HG03097 (cell line): ENCODE data around the gene MMP15.

ENCODE experiments used
- ATAC-seq: cut with Tn5 transposase; IDR thresholded peaks from one replicate; pipeline ENCODE4 v1.9.1; 2021; ENCODE audit not compliant: unreplicated experiment, low FRiP score

MMP15 gene

GRCh38 chr16:58016840-58017446, 8.6 kb upstream of the MMP15 start:
- no peak for ATAC-seq

GRCh38 chr16:58018803-58019202, 6.8 kb upstream of the MMP15 start:
- no peak for ATAC-seq

DNA sequence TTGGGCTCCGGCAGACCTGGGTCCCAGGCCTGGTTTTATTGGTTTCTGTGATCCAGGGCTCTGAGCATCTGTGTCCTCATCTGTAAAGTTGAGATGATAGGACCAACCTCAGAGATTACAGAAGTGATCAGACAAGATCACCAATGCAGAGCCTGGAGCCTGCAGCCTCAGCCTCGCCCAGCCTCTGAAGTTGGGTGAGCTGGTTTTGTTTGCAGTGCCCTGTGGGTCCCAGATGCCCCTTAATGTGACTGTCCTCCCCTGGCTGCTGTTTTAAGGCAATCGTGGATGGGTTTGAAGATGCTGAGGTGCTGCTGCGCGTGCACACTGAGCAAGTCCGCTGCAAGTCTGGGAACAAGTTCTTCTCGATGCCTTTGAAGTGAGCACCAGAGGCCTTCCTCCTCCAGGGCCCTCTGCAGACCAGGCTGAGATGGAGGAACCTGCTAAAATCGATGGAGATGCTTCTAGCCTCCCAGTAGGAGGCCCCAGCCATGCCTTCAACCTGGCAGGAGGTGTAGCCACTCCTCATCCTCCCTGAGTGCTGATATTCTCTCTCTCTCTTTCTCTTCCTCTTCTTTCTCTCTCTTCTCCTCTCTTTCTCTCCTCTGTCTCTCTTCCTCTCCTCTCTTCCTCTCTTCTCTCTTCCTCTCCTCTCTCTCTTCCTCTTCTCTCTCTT, 5.6 kb upstream of the MMP15 start:
- ATAC-seq, result no peak

GRCh38 chr16:58020628-58021521, 4.7 kb upstream of the MMP15 start:
- no peak for ATAC-seq

- no peak for ATAC-seq
Measured at GRCh38 chr16:58021661-58022551, 3.6 kb upstream of the MMP15 start.

DNA sequence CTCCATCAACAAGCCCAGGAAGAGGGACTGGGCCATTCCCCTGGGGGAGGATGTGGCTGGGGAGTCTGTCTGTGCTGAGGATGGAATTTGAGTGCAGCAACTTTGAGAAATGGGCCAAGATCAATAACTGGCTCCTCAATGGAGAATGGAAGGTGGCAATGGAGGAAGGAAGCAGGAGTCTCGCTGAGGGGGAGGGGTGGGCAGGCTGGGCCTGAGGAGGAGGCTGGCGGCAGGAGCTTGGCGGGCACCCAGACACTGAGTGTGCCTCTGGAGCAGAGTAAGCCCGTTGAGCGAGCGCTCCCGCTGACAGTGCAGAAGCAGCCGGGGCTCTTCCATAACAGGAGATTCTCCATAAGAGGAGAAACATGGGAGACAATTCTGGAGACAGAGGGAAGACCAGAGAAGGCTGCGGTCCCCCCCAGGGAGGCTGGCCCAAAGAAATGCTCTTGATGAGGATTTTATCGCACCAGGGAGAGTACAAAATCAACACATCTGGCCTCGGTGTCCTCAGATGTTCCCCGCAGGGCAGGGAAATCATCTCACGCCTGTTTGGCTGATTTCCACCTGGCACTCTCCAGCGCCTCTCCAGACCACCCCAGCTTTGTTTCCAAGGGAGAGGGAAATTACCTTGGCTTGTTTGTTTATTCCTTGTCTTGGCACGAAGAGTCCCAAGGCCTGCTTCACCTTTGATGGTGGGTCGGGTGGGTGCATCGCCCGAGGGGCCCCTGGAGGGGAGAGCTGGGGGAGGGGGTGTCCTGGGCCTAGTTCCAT, 2.8 kb upstream of the MMP15 start:
- ATAC-seq, result no peak

DNA sequence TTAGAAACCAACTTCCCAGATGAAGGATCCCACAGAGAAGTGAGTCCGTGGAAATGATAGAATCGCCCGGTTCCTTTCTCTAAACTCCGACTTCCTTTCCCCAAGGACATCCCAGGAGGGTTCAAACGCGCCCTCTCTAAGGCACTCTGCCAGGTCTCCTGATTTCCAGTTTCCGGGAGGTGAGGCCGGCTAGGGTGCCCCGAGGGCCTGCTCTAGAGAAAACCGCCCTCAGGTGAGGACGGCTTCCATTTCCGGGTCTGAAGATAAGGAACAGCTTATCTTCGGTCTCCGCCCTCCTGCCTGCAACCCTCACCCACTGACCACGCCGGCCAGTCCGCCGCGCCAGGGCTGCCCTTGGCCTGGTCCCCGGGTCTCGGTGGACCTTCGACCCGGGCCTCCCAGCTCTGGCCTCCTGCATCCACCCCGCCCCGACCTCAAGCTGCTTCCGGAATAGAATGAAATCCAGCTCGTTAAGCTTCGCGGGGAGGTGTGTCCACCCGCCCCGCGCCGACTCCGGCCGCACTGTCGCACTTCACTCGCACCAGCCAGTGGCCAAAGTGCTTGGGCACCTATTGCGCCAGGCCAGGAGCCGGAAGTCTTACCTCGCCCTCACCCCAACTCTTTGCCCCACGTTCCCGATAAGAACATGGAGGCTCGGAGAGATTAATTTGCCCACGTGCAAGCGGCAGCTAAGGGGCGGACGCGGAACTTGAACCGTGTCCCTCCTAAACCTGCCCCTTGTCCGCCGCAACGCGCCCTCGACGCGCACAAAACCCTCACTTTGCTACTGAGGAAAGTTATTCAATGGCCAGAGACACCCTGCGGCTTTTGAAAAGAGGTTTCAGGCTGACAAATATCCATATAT, 836 bp upstream of the MMP15 start:
- no peak for ATAC-seq

- no peak for ATAC-seq
Measured at GRCh38 chr16:58026139-58026704, 668 bp downstream of the MMP15 start.

DNA sequence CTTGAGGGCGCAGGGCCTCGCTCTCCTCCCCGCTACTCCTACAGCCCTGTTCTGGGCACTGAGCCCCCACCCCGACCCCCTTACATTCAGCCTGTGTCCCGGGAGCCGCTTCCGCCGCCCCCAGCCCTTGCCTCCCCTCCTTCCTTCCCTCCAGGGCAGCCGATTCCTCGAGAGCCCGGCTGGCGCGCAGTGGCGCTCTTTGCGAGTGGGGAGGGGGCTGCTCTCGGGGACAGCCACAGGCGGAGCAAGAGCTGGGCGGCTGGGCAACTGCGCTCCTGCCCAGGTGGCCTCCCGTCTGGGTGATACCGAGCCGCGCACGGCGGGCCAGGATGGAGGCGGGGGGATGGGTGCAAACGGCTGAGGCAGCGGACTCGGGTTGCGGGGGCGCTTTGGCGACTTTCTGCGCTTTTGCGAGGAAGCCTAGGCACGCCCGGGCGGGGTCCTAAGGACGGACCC, 1.2 kb downstream of the MMP15 start:
- ATAC-seq, result no peak

GRCh38 chr16:58027161-58027915, 1.8 kb downstream of the MMP15 start:
- ATAC-seq, result no peak

- ATAC-seq, result no peak
Measured at GRCh38 chr16:58027916-58028455, 2.4 kb downstream of the MMP15 start.

- ATAC-seq, result no peak
Measured at GRCh38 chr16:58028541-58029070, 3.1 kb downstream of the MMP15 start.

DNA sequence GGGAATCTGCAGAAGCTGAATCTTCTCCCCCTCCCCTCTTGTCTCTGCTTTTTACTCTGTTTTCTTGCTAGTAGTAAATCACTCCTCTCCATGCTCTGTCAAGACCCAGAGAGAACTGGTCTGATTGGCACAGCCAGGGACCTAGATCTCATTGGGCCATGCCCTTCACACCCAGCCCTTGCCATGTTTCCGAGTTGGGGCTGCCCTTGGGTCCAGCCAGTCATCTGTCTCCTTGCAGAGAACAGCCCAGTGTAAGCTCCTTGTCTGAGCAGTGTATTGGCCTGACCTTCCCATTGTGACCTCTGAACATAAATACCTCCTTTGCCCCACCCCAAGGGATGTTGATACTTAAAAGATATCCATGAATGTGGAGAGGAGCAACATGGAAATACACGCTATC, 3.9 kb downstream of the MMP15 start:
- ATAC-seq, result no peak

DNA sequence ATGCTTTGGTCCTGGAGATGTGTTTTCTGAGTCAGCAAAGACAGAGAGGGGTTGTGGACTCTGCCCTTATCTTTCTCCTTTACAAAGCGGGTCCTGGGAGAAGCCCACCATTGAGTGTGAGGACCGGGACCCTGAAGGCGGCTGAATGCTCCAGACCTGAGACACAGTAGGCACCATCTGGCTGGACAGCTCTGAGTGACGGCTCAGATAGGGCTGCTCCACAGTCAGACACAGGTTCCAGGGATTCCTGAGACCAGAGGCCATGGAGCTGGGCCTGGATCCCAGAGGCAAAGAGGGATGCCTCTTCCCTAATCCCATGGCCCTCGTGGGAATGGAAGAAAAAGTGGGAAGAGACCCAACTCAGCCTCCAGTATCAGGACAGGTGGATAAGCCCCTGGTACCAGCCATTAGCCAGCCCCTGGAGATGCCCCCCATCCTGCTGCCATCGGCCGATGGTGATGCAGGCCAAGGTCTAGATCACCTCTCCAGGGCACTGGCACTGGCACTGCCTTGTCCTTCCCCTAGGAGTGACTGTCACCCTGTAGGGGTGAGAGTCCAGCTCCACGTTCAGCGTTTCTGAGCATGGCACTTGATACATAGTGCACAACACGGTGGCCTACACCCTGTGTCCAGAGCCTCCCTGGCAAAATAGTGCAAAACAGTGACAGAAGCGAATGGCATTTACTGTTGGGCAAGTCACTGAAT, 4.7 kb downstream of the MMP15 start:
- ATAC-seq, result no peak

- ATAC-seq, result no peak
Measured at GRCh38 chr16:58031016-58031800, 5.7 kb downstream of the MMP15 start.
